ENCODE data around the gene P4HA2. TPM values are rescaled to one million over a fixed set of nuclear protein-coding genes. Genes with fewer than 3 reads are reported as not detected.

Gene P4HA2
- total RNA-seq, 2 donors from 2014 or later: 60.5 to 65.4 TPM

DNA sequence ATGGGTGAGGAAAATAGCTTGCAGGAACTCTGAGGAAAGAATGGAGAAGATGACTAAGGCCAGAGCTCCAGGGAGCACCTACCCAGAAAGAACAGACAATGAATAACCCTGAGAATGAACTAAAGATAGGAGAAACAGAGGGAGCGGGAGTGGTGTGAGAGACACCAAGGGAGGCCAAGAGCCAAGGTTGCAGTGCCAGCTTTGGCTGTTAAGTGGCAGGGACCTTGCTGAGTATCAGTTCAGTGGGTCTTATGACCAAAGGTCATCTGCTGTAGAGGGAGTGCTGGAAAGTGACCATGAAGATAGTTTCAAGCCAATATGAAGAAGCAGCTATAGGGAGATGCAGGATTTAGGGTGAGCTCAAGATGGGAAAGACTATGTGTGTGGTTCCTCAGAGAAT, 16.7 kb downstream of the P4HA2 start:
- Histone ChIP-seq H3K4me3 (no peak overlapping the region), H3K27me3 (no peaks in the 10 kb centered on the region), H3K36me3 (peaks cover 56% of the 10 kb centered on the region), H3K4me1 (peaks cover 0 to 68% of the 10 kb centered on the region in 2 donors), H3K27ac (peak overlapping the region; percentile 62 to 65), H3K9me3 (no peaks in the 10 kb centered on the region)
- DNase-seq (ENCODE audit: low spot score): no peak
- TF ChIP-seq, protein P1, sequence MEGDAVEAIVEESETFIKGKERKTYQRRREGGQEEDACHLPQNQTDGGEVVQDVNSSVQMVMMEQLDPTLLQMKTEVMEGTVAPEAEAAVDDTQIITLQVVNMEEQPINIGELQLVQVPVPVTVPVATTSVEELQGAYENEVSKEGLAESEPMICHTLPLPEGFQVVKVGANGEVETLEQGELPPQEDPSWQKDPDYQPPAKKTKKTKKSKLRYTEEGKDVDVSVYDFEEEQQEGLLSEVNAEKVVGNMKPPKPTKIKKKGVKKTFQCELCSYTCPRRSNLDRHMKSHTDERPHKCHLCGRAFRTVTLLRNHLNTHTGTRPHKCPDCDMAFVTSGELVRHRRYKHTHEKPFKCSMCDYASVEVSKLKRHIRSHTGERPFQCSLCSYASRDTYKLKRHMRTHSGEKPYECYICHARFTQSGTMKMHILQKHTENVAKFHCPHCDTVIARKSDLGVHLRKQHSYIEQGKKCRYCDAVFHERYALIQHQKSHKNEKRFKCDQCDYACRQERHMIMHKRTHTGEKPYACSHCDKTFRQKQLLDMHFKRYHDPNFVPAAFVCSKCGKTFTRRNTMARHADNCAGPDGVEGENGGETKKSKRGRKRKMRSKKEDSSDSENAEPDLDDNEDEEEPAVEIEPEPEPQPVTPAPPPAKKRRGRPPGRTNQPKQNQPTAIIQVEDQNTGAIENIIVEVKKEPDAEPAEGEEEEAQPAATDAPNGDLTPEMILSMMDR (IDR thresholded peaks at IDR 0.05): no peak

DNA sequence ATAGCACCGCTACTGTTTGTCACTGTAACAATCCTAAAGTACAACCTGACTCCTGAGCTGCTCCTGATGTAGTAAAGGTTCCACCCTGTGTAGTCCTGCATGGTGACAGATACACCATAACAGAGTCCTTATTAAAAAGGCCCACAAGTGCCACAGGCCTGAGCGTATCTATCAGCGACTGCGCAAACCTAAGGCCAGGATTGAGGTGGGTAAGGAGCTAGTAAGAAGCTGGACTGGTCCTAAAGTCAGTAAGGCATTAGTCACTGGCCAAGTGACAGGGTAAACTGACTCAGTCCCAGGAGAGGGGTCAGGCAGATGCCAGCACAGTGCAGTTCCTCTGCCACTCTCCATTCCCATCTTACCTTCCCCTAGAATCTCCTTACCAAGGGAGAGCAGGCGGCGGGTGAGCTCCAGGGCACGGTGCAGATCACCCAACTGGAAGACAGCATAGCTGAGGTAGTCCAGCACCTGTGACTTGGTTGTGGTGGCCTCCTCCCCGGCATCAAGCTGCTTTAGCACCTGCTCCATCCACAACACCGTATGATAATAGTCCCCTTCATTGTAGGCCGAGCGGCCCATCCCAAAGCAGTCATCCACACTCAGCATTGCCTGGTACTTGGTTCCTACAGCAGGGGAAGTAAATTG, 17.6 kb downstream of the P4HA2 start:
- Histone ChIP-seq H3K4me3 (no peak overlapping the region), H3K36me3 (peaks cover 56% of the 10 kb centered on the region), H3K27ac (peak overlapping the region; percentile 62 to 65)

DNA sequence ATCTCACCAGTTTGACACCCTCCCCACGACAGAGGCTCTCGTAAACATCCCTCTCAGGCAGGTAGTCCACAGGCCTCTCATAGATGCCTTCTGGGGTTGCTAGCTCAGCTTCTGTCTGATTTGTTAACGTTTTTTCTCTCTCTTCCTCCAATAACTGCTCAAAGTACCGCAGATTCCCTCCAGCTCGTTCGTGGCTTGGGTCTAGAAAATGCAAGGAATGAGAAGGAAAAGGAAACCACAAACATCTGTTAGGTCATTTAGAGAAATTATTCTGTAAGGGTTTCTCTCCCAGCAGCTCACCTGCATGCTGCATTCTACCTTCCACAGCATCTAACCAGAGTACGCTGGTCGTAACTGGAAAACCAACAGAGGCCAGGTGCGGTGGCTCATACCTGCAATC, 18.5 kb downstream of the P4HA2 start:
- Histone ChIP-seq H3K4me3 (no peak overlapping the region), H3K27ac (no peak overlapping the region), H3K4me1 (peaks cover 0 to 68% of the 10 kb centered on the region in 2 donors), H3K27me3 (no peaks in the 10 kb centered on the region), H3K9me3 (no peaks in the 10 kb centered on the region), H3K36me3 (peaks cover 59% of the 10 kb centered on the region)
- TF ChIP-seq, protein P1 (IDR thresholded peaks at IDR 0.05): no peak
- DNase-seq (ENCODE audit: low spot score): no peak

More for the DNA sequence above, 17.6 kb downstream of the P4HA2 start:
- no peaks in the 10 kb centered on the region for H3K27me3 ChIP-seq
- TF ChIP-seq, protein P1 (IDR thresholded peaks at IDR 0.05): no peak
- H3K4me1 ChIP-seq: peaks cover 0 to 68% of the 10 kb centered on the region in 2 donors
- no peaks in the 10 kb centered on the region for H3K9me3 ChIP-seq
- peak; percentile 21 for DNase-seq (ENCODE audit: low spot score)

DNA sequence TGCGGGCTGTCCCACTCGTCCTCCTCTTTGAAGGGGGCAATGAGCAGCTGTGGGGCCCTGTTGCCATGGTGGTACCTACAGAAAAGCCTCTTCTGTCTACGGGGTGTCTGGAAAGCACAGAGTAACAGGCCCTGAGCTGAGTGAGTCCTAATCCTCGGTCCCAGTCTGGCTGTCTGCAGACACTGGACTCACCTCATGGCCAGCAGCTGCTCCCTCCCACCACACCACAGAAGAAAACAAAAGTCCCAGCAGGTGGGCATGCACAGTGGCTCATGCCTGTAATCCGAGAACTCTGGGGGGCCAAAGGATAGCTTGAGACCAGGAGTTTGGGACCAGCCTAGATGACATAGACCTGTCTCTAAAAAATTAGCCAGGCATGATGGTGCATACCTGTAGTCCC, 19.9 kb downstream of the P4HA2 start:
- peaks cover 55% of the 10 kb centered on the region for H3K36me3 ChIP-seq
- no peaks in the 10 kb centered on the region for H3K9me3 ChIP-seq
- peaks cover 0 to 64% of the 10 kb centered on the region in 2 donors for H3K4me1 ChIP-seq
- H3K4me3 ChIP-seq: no peak overlapping the region
- TF ChIP-seq, protein P1 (IDR thresholded peaks at IDR 0.05): no peak
- H3K27ac ChIP-seq: no peak overlapping the region
- peak; percentile 7 for DNase-seq (ENCODE audit: low spot score)
- no peaks in the 10 kb centered on the region for H3K27me3 ChIP-seq

DNA sequence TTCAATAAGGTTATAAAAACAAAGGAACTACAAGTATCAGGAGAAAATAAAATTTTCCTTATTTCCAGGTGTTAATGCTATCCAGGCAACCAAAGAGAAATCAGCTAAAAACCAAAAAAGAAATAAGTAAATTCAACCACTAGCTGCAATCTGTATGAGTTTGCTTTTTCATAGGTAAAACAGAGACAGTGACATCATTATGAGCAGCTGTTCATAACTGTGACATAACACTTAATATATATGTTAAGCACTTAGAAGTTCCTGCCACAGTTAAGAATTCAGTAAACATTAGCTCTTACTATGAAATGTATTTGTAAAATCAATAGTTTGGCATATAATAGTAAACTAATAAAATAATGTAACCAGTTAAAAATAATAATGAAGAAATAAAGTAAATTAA, 20.9 kb downstream of the P4HA2 start:
- Histone ChIP-seq H3K4me1 (peaks cover 0 to 54% of the 10 kb centered on the region in 2 donors), H3K9me3 (no peaks in the 10 kb centered on the region), H3K27ac (no peak overlapping the region), H3K4me3 (no peak overlapping the region), H3K27me3 (no peaks in the 10 kb centered on the region), H3K36me3 (peaks cover 45% of the 10 kb centered on the region)
- TF ChIP-seq, protein P1 (IDR thresholded peaks at IDR 0.05): no peak
- no peak for DNase-seq (ENCODE audit: low spot score)
